HepG2 (cell line): ENCODE results near the gene ITPK1. TPM values are rescaled to one million over a fixed set of nuclear protein-coding genes. Genes with fewer than 3 reads are reported as not detected.

Source experiments
- ATAC-seq: fragments of 200-7000 bp; cut with Tn5 transposase; 3 replicates; pipeline ENCODE4 v1.9.1; 2020; ENCODE audit warnings: mild to moderate bottlenecking, moderate library complexity
- BruUV-seq: library from RNA; stranded (reverse); fragments of 400-500 nt; replicated peaks from 2 replicates; lab custom pipeline; 2021; lab: Mats Ljungman, UMichigan
- CTCF ChIA-PET: fragments of 300-600 bp; formaldehyde crosslinking; extraction: SDS; loops from one replicate; lab custom pipeline; 2021; ENCODE audit warnings: low total read pairs, inconsistent platforms, low intra/inter-chr PET ratio; lab: Yijun Ruan, JAX
- POLR2A ChIA-PET: fragments of 350-600 bp; sonication (Branson Sonifier 250); formaldehyde crosslinking; loops from one replicate; lab custom pipeline; 2020; ENCODE audit warnings: antibody characterized with exemption, inconsistent platforms; lab: Yijun Ruan, JAX
- DNase-seq: peaks from one replicate; pipeline ENCODE4 v3.0.0-alpha.2; 2015; ENCODE audit warnings: low spot score
- FAIRE-seq: peaks from 3 replicates; lab custom pipeline; 2011; peaks lifted over from hg19 to GRCh38; lab: Jason Lieb, UNC
- H2AFZ ChIP-seq: one replicate; pipeline ENCODE4 v1.6.1; 2011; ENCODE audit warnings: low read length, inconsistent platforms
- H3K27ac ChIP-seq: fragments of 300-600 bp; 3 replicates; pipeline ENCODE4 v1.8.0; 2011; ENCODE audit warnings: mixed run types, mild to moderate bottlenecking, mixed read lengths, low read length, inconsistent platforms; ENCODE audit not compliant: insufficient read depth; ENCODE audit errors: extremely low read length
- H3K27me3 ChIP-seq, 2 experiments: fragments of 200-600 bp in 1 of 2; 2 replicates in 1 of 2; 3 replicates in 1 of 2; pipeline versions ENCODE4 v1.6.0 to v1.8.0; 2011; ENCODE audit warnings: low read length in 2 of 2, mild to moderate bottlenecking in 2 of 2, moderate library complexity in 2 of 2, inconsistent platforms in 1 of 2; ENCODE audit not compliant: insufficient read depth in 2 of 2, control insufficient read depth in 1 of 2
- H3K36me3 ChIP-seq, 2 experiments: fragments of 200-600 bp in 1 of 2; replicated peaks in 1 of 2; 2 replicates in 1 of 2; 3 replicates in 1 of 2; pipeline versions ENCODE4 v1.5.1 to v1.8.0; 2011; ENCODE audit warnings: low read length in 2 of 2, inconsistent platforms in 1 of 2; ENCODE audit not compliant: insufficient read depth in 2 of 2, control insufficient read depth in 1 of 2
- H3K4me1 ChIP-seq: 2 replicates; pipeline ENCODE4 v1.5.1; 2012; ENCODE audit warnings: low read length, inconsistent platforms; ENCODE audit not compliant: insufficient read depth
- H3K4me2 ChIP-seq: 2 replicates; pipeline ENCODE4 v1.6.0; 2011; ENCODE audit warnings: low read depth, low read length, inconsistent platforms
- H3K4me3 ChIP-seq, 3 experiments: fragments of 200-600 bp in 1 of 3; sonication (generic), shearing (Covaris generic) in 1 of 3; replicated peaks in 1 of 3; 2 replicates each; pipeline ENCODE4 v1.5.1; 2011 to 2016; ENCODE audit warnings: low read length in 3 of 3, inconsistent platforms in 2 of 3, low read depth in 2 of 3, mild to moderate bottlenecking in 2 of 3, control low read depth in 1 of 3, mixed read lengths in 1 of 3; ENCODE audit not compliant: insufficient read depth in 1 of 3
- H3K79me2 ChIP-seq: one replicate; pipeline ENCODE4 v1.6.1; 2011; ENCODE audit warnings: low read length, inconsistent platforms; ENCODE audit not compliant: insufficient read depth
- H3K9ac ChIP-seq: 2 replicates; pipeline ENCODE4 v1.6.0; 2011; ENCODE audit warnings: mild to moderate bottlenecking, low read depth, low read length, inconsistent platforms; ENCODE audit not compliant: insufficient read depth
- H3K9me3 ChIP-seq: 2 replicates; pipeline ENCODE4 v1.5.1; 2012; ENCODE audit warnings: mild to moderate bottlenecking, low read length
- H4K20me1 ChIP-seq: 2 replicates; pipeline ENCODE4 v1.6.0; 2011; ENCODE audit warnings: inconsistent platforms, mild to moderate bottlenecking, low read length, moderate library complexity; ENCODE audit not compliant: insufficient read depth
- ARNT ChIP-seq: fragments of 450-650 bp; IDR thresholded peaks from 2 replicates; pipeline ENCODE4 v1.6.1; 2017
- FOXJ3 ChIP-seq: sonication (generic); formaldehyde crosslinking; IDR thresholded peaks from 2 replicates; pipeline ENCODE4 v1.4.0; 2020; ENCODE audit warnings: missing genetic modification reagents, mild to moderate bottlenecking, borderline replicate concordance
- FUBP1 ChIP-seq: sonication (generic); formaldehyde crosslinking; IDR thresholded peaks from 2 replicates; pipeline ENCODE4 v1.5.1; 2020; ENCODE audit warnings: missing genetic modification reagents, mild to moderate bottlenecking, borderline replicate concordance
- GATAD2A ChIP-seq: IDR thresholded peaks from 2 replicates; pipeline ENCODE4 v1.6.1; 2016
- HDAC6 ChIP-seq: fragments of 200-600 bp; sonication (generic); IDR thresholded peaks from 2 replicates; pipeline ENCODE4 v1.7.0; 2017; ENCODE audit warnings: mild to moderate bottlenecking, antibody characterized with exemption, low read length, low read depth
- HNRNPUL1 ChIP-seq: fragments of 200-400 bp; formaldehyde crosslinking; IDR thresholded peaks from 2 replicates; pipeline ENCODE4 v1.6.1; 2017; ENCODE audit warnings: low read depth, mild to moderate bottlenecking, low read length, moderate library complexity
- MAFG ChIP-seq: sonication (generic); formaldehyde crosslinking; IDR thresholded peaks from 2 replicates; pipeline ENCODE4 v1.5.1; 2020; ENCODE audit warnings: mild to moderate bottlenecking, missing genetic modification reagents
- RBM39 ChIP-seq: fragments of 200-400 bp; formaldehyde crosslinking; IDR thresholded peaks from one replicate; pipeline ENCODE4 v1.6.1; 2018; ENCODE audit warnings: antibody characterized with exemption, mild to moderate bottlenecking, low read depth, low read length; ENCODE audit not compliant: poor library complexity, severe bottlenecking
- RFXANK ChIP-seq: IDR thresholded peaks from 2 replicates; pipeline ENCODE4 v1.6.1; 2016
- SATB2 ChIP-seq: sonication (generic); formaldehyde crosslinking; IDR thresholded peaks from 2 replicates; pipeline ENCODE4 v1.5.0; 2020; ENCODE audit warnings: missing genetic modification reagents
- ZNF142 ChIP-seq: sonication (generic); formaldehyde crosslinking; IDR thresholded peaks from 2 replicates; pipeline ENCODE4 v1.4.0; 2020; ENCODE audit warnings: missing genetic modification reagents
- ZNF7 ChIP-seq: IDR thresholded peaks from 2 replicates; pipeline ENCODE4 v1.6.1; 2016; ENCODE audit warnings: missing biosample characterization, missing genetic modification reagents
- ZNF883 ChIP-seq: sonication (generic); formaldehyde crosslinking; IDR thresholded peaks from 2 replicates; pipeline ENCODE4 v1.5.1; 2020; ENCODE audit warnings: mild to moderate bottlenecking, missing genetic modification reagents; ENCODE audit errors: not compliant biosample characterization
- WGBS: methylation state at CpG from one replicate; pipeline ENCODE4 v1.1.6; 2017; ENCODE audit warnings: low lambda C conversion rate; 5-methylcytosine and 5-hydroxymethylcytosine counted together
- in situ Hi-C: cut with HindIII; loops from 2 replicates; pipeline ENCODE4 v1.10.0; 2017; ENCODE audit warnings: low pct_unique_long_range_greater_than_20kb; ENCODE audit not compliant: extremely low pct_ligation_motif_present
- intact Hi-C: fragments of 100-400 bp; cut with micrococcal nuclease; formaldehyde crosslinking; loops from one replicate; pipeline ENCODE4 v1.10.0; 2022; ENCODE audit not compliant: unreplicated experiment
- polyA plus RNA-seq, 8 experiments: library from polyadenylated mRNA; depleted of rRNA in 3 of 8; stranded (reverse) in 7 of 8; unstranded in 1 of 8; fragments of >200 nt; fragmentation: Illumina TruSeq in 4 of 8; extraction: Trizol in 4 of 8; gene quantifications; 2 replicates each; pipeline versions ENCODE4 v1.2.1 to v1.2.3, GENCODE V29; 2011 to 2016; ENCODE audit warnings: low read depth in 4 of 8, missing spikeins in 1 of 8, mixed read lengths in 1 of 8; ENCODE audit not compliant: insufficient read depth in 1 of 8
- total RNA-seq, 5 experiments: library from RNA; depleted of rRNA; stranded (reverse); fragments of >200 nt; fragmentation: Illumina TruSeq; extraction: Trizol; gene quantifications; 2 replicates each; pipeline ENCODE4 v1.2.3, GENCODE V29; 2016; ENCODE audit warnings: low read depth in 1 of 5

Gene ITPK1
- total and polyA plus RNA-seq, 2 of the 13 experiments (the other 11 are each of a cell fraction or from before 2014, with no cell fraction given): 20.5 to 47.5 TPM

GRCh38 chr14:92969871-92970270 is 145.9 kb downstream of the ITPK1 start:
- CTCF ChIA-PET: no interaction called here
- Histone ChIP-seq H3K4me2 (no peak overlapping the region), H3K27me3 (no peaks in the 10 kb centered on the region), H3K4me1 (peaks cover 13% of the 10 kb centered on the region), H3K79me2 (no peaks in the 10 kb centered on the region), H3K36me3 (no peaks in the 10 kb centered on the region), H4K20me1 (no peaks in the 10 kb centered on the region), H3K9ac (no peak overlapping the region), H3K9me3 (no peaks in the 10 kb centered on the region), H3K4me3 (no peak overlapping the region), H3K27ac (no peak overlapping the region), H2AFZ (no peak overlapping the region)
- no peak for ATAC-seq
- no peak for FAIRE-seq
- POLR2A ChIA-PET: no interaction called here
- intact Hi-C loops: loop anchor here (5.0 kb wide), 1 partner anchor 167 kb away; no protein-coding TSS in a partner anchor
- no peak for TF ChIP-seq RBM39
- TF ChIP-seq FOXJ3 (CRISPR knock-in tag): no peak
- TF ChIP-seq SATB2 (CRISPR knock-in tag): no peak
- in situ Hi-C loops: no loop called here
- DNase-seq: no peak
- WGBS: 75% methylated on average over 12 of the region's 12 CpGs
- BruUV-seq: no TSS peak

- CTCF ChIA-PET: no interaction called here
- Histone ChIP-seq H3K4me2 (no peak overlapping the region), H3K27ac (no peak overlapping the region), H3K4me1 (peaks cover 17% of the 10 kb centered on the region), H2AFZ (no peak overlapping the region), H4K20me1 (no peaks in the 10 kb centered on the region), H3K9ac (no peak overlapping the region), H3K36me3 (no peaks in the 10 kb centered on the region), H3K79me2 (no peaks in the 10 kb centered on the region), H3K27me3 (no peaks in the 10 kb centered on the region), H3K4me3 (no peak overlapping the region), H3K9me3 (no peaks in the 10 kb centered on the region)
- WGBS: 94% methylated on average over 10 of the region's 10 CpGs
- intact Hi-C loops: no loop called here
- POLR2A ChIA-PET: no interaction called here
- FAIRE-seq: no peak
- ATAC-seq: no peak
- DNase-seq: no peak
- in situ Hi-C loops: no loop called here
- BruUV-seq: no TSS peak
- no peak for TF ChIP-seq ZNF7 (CRISPR knock-in tag)
- no peak for TF ChIP-seq MAFG (CRISPR knock-in tag)
- no peak for TF ChIP-seq HDAC6
- no peak for TF ChIP-seq HNRNPUL1
- TF ChIP-seq RFXANK: no peak
- TF ChIP-seq ARNT: no peak
- no peak for TF ChIP-seq ZNF883 (CRISPR knock-in tag)
- TF ChIP-seq GATAD2A (CRISPR knock-in tag): no peak
- TF ChIP-seq FUBP1 (CRISPR knock-in tag): no peak
- no peak for TF ChIP-seq ZNF142 (CRISPR knock-in tag)
Observed at GRCh38 chr14:92969430-92969829, 146.3 kb downstream of the ITPK1 start.
